Limb (tissue), 2 donors: ENCODE results near the gene UGCG.

Experiments used
- DNase-seq, 2 donors: peaks; one replicate each; pipeline ENCODE4 v3.0.0-alpha.2; 2016; ENCODE audit errors: extremely low spot score in 2 of 2

Gene UGCG

DNA sequence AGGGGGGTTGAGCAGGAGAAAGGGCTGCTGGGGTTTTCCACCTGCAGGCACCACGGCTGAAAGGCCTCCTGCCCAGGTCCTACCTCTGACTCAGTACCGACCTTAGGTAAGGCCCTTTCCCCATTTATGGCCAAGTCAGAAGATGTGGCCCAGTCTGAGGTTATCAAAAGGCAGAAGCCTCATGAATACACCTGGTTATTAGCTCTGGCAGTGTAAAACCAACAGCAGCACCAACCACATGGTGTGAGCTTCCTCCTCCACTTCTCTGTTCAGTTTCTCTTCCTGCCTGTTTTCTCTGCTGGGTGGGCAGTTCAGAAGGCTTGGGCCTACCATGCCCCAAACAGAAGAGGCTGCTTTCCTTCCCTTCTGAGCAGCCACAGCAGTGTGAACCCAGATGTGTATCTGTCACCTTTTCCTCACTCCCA lies 86.9 kb downstream of the UGCG start:
- DNase-seq, result no peak

DNA sequence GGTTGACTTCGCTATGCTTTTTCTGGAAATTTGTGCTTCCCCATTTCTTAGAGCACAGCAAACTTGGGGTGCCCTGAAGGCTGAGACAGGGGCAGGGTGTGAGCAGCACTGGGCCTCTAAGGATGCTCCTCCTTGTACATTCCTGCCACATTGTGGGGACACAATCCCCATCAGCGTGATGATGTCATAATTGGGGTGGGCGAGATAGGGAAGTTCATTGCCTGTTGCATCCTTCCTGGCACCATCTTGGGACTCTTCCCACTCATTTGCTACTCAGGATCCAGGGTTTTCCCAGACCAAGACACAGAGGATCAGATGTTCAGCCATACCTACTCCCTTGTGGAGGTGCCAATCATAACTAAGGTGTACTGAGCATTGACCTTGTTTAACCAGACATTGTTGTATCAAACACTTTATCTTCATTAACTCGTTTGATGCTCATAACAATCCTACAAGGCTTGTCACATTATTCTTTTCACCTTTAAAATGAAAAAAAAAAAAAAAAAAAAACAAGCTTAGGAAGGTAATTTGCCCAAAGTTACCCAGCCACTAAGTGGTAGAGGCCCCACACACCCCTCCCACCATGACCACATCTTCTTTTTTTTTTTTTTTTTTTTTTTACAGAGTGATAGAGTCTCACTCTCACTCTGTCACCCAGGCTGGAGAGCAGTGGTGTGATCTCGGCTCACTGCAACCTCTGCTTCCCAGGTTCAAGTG lies 87.6 kb downstream of the UGCG start:
- DNase-seq, result no peak
